Stimulated activated CD8-positive, alpha-beta memory T cell treated with anti-CD3 and anti-CD28 coated beads, Interleukin-7, amount 100 ng/mL, for 1 hour (primary cell): ENCODE measurements around the gene STX3.
"Not testable (repeated sequence)": the region's sequence is repeated elsewhere in the genome, so short reads cannot be mapped to it uniquely, and the experiment has no call there.

Source experiments
- DNase-seq, 2 donors: peaks; one replicate each; pipeline ENCODE4 v3.0.0-alpha.2; 2020; ENCODE audit warnings: low read depth in 2 of 2

STX3 gene

DNA sequence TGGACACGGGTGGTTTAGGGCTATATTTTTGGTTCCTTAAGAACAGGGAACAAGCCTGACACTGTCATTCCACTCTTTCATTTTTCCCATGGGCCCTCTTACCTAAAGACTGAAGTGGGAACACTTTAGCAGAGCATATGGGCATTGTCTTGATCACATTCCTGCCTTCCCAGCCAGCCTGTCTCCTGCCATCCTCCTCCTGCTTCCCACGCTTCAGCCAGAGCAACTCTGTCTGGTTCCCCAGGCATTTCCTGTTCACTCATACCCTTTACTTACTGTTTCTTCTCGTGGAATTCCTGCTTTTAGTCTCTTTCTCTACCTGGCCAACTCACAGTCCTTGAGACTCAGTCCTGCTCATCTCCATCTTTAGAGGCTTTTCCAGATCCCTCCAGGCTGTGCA is 32.6 kb downstream of the STX3 start:
- no peak for DNase-seq

- no peak for DNase-seq
Measured at GRCh38 chr11:59791639-59792038, 36.5 kb downstream of the STX3 start.

DNA sequence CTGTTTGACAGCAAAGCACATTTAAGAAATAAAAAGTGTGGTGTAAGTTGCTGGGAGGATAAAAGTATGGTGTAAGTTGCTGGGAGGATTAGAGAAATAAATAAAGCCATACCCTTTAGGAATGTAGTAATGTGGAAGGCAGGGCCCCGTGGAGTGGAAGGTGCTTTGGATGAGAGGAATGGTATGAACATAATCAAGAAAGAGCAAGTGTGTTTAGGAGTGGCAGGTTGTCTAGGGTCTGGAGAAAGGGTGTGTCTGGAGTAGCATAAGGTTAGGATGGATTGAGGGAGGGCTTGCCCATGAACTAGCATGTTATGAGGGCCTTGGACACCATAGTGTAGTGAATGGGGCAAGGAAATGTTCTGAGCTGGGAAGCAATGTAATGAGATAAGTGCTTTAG is 37.3 kb downstream of the STX3 start:
- DNase-seq: no peak

DNA sequence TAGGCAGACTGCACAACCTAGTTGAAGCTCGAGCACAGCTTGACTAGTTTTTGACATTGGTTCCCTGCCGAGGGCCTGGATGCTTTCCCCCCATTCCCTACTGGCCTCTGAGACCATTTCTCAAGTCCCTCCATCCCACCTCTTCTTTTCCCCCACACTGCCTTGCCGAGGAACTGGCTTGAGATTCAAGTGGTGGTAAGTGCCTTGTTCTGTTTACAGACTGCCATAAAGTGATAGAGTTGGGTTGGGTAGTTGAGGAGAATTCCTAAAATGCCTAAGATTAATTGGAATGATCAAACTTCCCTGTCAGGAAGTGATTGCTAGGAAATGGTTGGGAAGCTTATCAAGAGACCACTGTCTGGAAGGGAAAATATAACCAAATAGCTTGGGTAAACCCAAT is 39.2 kb downstream of the STX3 start:
- DNase-seq: no peak

- no peak for DNase-seq
Measured at GRCh38 chr11:59800390-59801025, 45.3 kb downstream of the STX3 start.

- DNase-seq: no peak
Measured at GRCh38 chr11:59801160-59801706, 46.1 kb downstream of the STX3 start.

DNA sequence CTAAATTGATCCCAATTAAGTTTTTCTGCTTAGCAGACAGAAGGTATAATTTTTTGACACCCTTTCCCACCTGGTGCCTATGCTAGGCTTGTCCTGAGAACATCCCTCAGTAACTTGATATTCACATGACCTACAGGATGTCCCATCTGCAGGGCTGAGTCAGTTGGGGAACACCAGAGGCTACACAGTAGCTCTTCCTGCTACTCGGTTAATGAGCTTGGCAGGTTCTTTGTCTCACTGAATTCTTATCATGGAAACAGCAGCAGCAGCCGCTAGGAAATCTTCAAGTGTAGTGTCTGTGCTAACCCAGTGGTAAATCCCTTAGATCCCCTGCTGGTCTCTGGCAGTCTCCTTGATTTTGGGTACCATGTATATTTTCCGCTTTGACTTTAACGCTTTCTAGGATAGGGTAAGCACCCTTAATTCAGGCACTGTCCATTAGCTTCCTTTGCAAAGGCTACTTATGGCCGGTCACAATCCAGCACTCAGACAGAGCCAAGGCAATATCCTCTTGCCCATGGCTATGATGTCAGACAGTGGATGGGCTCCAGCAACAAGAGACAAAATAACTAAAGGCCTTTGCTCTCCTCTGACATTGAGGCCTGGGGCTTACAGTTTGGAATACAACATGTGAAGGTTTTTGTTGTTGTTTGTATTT is 46.9 kb downstream of the STX3 start:
- no peak for DNase-seq

GRCh38 chr11:59802639-59803176 is 47.5 kb downstream of the STX3 start:
- no peak for DNase-seq

- no peak for DNase-seq
Measured at GRCh38 chr11:59804061-59804460, 48.9 kb downstream of the STX3 start.

DNA sequence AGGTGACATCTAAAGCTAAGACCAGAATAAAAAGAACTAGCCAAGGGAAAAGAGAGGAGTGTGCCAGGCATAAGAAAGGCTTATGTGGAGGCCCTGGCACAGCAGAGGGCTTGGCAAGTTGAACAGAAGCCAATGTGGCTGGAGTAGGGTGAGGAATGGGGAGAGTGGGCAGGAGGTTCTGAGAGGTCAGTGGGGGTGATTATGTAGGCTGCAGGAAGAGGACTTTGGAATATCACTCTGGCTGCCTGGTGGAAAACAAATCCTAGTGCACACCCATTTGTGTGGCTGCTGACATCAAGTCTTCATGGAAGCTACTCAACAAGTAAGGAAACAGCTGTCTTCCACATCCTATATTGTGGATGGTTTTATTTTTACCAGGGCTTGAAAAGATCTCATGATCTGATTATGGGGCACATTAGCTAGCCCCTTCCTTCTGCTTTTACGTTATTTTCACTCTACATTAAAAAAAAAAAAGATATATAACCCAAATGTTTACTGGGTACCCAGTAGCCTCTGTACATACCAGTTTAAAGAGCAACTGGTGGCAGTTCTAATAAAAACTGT is 52.0 kb downstream of the STX3 start:
- DNase-seq: no peak

DNA sequence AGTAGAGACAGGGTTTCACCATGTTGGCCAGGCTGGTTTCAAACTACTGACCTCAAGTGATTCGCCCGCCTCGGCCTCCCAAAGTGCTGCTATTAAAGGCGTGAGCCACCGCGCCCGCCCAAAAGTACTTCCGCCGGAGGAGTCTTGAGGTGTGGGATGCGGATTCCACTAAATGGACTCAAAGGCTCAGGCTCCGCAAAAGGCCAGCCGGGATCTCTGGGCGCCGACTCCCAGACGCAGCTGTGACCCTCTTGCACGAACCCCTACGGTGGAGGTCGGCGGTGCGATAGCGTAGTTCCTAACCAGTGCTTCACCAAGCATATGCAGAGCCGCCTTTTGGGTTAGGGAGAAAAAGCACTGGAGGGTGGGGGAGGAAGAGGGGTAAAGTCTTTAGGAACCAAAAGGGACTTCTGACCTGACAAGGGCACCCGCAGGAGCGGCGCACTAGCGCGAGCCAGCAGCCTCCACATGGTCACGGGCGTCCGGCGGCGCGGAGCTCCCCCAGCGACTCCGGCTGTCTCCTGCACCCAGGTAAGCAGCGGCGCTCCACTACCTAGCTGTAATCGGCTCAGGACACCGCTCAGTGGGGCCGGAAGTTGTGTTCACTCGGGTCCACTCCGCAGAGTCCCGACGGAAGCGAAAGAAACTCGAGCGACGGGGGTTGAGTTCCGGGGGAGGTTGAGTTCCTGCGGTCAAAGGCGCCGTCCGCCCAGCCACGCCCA is 55.2 kb downstream of the STX3 start, which contains the start of gene MRPL16:
Gene MRPL16 (minus strand): TSS at position 590 of the 722 bp plus-strand sequence. CDS start 120 bp downstream, at position 470.
- DNase-seq: peak; percentile 73 to 83

DNA sequence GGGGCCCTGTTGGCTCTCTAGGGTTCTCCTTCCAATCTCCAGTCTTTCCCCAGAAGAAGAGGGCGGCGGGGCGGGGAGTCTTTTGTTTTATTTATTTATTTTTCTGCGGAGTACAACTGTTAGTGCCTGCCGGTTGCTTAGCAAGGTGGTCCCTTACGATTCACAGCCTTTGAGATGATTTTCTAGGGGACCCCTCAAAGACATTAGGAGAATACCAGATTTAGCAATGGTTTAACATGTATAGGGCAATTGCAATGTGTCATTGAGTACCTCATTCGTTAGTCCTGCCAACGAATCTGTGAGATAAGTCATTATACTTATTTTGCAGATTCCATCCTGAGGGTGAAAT is 55.7 kb downstream of the STX3 start:
- DNase-seq: no peak

DNA sequence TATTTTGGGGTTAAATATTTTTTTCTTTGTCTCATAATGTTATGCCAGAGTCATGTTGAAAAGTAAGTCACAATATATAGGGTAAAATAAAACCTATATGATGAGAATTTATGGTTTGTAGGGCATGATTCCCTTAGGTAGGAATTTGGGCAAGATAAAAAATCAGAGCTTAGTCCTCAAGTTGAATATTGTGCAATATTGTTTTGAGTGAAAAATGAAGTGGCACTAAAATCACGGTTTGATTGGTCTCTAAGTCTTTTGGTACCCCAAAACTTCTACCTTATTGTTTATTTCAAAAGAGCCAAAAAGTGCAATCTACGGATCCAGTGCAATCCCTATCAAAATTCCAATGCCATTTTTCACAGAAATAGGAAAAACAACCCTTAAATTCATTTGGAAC is 57.0 kb downstream of the STX3 start:
- DNase-seq: no peak

- no peak for DNase-seq
Measured at GRCh38 chr11:59813364-59813763, 58.2 kb downstream of the STX3 start.

- no peak for DNase-seq
Measured at GRCh38 chr11:59814021-59814420, 58.8 kb downstream of the STX3 start.

DNA sequence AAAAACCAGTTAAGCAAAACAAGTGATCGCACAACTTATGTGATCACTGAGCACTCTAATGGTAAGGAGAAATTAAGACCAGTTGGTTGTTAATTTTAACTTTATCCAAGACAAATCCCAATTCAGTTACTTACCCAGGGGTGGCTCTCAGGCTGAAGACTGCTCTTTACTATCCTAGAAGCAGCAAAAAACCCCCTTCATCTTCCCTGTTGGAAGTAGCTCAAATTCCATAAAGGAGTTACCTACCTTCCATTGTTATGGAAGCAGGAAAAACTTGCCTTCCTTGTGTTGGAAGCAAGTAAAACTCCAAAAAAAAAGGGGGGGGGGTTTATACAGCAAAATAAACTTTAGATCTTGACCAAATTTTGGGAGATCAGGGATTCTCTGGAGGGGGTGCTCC is 60.6 kb downstream of the STX3 start:
- DNase-seq: no peak

GRCh38 chr11:59816434-59816833 is 61.3 kb downstream of the STX3 start:
- DNase-seq: not testable (repeated sequence)

DNA sequence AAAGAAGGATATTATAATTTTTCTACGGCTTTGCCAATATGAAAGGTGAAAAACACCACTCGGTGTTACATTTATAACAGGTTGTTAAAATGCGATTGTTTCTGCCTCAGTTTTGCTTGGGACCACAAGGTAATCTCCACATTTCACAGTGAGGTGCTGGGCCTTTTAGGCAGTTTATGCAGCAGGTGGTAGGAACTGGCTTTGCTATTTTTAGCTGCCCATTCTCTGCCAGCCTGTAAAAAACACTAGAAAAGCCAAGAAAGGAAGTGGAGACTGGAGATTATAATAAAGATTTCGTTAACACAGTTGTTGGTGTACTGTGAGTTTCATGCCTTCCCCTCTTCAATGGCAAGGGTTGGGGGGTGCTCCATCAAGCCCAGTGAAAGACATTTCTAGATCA is 63.4 kb downstream of the STX3 start:
- DNase-seq: no peak

GRCh38 chr11:59822989-59823566 is 67.9 kb downstream of the STX3 start:
- DNase-seq: no peak

GRCh38 chr11:59829358-59829757 is 74.2 kb downstream of the STX3 start:
- no peak for DNase-seq

- no peak for DNase-seq
Measured at GRCh38 chr11:59833602-59834001, 78.4 kb downstream of the STX3 start.

DNA sequence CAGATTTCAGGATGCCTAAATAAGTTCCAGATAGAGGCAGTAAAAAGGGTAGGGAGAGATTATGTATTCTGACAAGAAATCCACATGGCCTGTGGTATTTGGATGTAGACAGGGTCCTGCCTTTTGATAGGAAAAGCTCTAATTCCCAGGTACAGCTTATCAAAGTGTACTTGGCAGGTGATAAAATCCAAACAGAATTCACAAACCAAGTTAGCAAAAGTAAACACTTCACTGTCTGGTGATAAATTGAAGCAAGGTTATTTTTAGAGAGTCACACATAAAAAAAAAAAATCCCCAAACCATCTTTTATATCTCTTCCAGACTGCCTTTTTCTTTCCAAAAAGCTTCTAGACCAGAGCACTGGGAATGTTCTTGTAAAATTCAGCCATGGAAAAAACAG is 84.4 kb downstream of the STX3 start:
- no peak for DNase-seq
